Right forelimb (tissue), 1 donor: Measurements from ENCODE around the gene IFNAR2.
"Not testable (repeated sequence)": the region's sequence is repeated elsewhere in the genome, so short reads cannot be mapped to it uniquely, and the experiment has no call there.

Experiments
- DNase-seq: peaks from one replicate; pipeline ENCODE4 v3.0.0-alpha.2; 2018

IFNAR2 gene

GRCh38 chr21:33245289-33245918, 15.7 kb downstream of the IFNAR2 start:
- DNase-seq = no peak

- DNase-seq = no peak
Observed at GRCh38 chr21:33246506-33246905, 16.8 kb downstream of the IFNAR2 start.

- DNase-seq = no peak
Observed at GRCh38 chr21:33246963-33247362, 17.2 kb downstream of the IFNAR2 start.

- no peak for DNase-seq
Observed at GRCh38 chr21:33247599-33247998, 17.9 kb downstream of the IFNAR2 start.

GRCh38 chr21:33249331-33250002, 19.7 kb downstream of the IFNAR2 start:
- DNase-seq = no peak

- DNase-seq = no peak
Observed at GRCh38 chr21:33251119-33251518, 21.4 kb downstream of the IFNAR2 start.

- not testable (repeated sequence) for DNase-seq
Observed at GRCh38 chr21:33253382-33253781, 23.6 kb downstream of the IFNAR2 start.

- no peak for DNase-seq
Observed at GRCh38 chr21:33254766-33255165, 25.0 kb downstream of the IFNAR2 start.

GRCh38 chr21:33255404-33255803, 25.7 kb downstream of the IFNAR2 start:
- no peak for DNase-seq

GRCh38 chr21:33256019-33256418, 26.3 kb downstream of the IFNAR2 start:
- no peak for DNase-seq

GRCh38 chr21:33257094-33257803, 27.5 kb downstream of the IFNAR2 start:
- DNase-seq = no peak

GRCh38 chr21:33258475-33258874, 28.7 kb downstream of the IFNAR2 start:
- no peak for DNase-seq

- DNase-seq = no peak
Observed at GRCh38 chr21:33259428-33259827, 29.7 kb downstream of the IFNAR2 start.

GRCh38 chr21:33259995-33260394, 30.3 kb downstream of the IFNAR2 start:
- DNase-seq = no peak

GRCh38 chr21:33261635-33262034, 31.9 kb downstream of the IFNAR2 start:
- no peak for DNase-seq

GRCh38 chr21:33262921-33263320, 33.2 kb downstream of the IFNAR2 start:
- no peak for DNase-seq

- no peak for DNase-seq
Observed at GRCh38 chr21:33264561-33264960, 34.8 kb downstream of the IFNAR2 start.

- no peak for DNase-seq
Observed at GRCh38 chr21:33265664-33266049, 35.9 kb downstream of the IFNAR2 start.

GRCh38 chr21:33266050-33266788, 36.5 kb downstream of the IFNAR2 start, which contains the start of gene IL10RB:
Gene IL10RB, plus strand, starts transcription at chr21:33266367. Its CDS starts 99 bp downstream, at chr21:33266466.
- peak; percentile 84 for DNase-seq

GRCh38 chr21:33266789-33267135, 37.0 kb downstream of the IFNAR2 start:
- no peak for DNase-seq

GRCh38 chr21:33267250-33267649, 37.5 kb downstream of the IFNAR2 start:
- DNase-seq = no peak

- DNase-seq = no peak
Observed at GRCh38 chr21:33268393-33268736, 38.6 kb downstream of the IFNAR2 start.

GRCh38 chr21:33268737-33269441, 39.2 kb downstream of the IFNAR2 start:
- DNase-seq = no peak
